Kidney epithelial cell (primary cell): Measurements from ENCODE around the gene ZCCHC18. TPM values are rescaled to one million over a fixed set of nuclear protein-coding genes. Genes with fewer than 3 reads are reported as not detected.
A peak's percentile ranks its signal among the peaks of the same experiment; 100 is the strongest.

Experiments used
- DNase-seq: peaks from one replicate; pipeline ENCODE4 v3.0.0-alpha.2; 2010; ENCODE audit warnings: low read depth
- H3K27me3 ChIP-seq: 2 replicates; pipeline ENCODE4 v1.6.0; 2011; ENCODE audit warnings: low read length; ENCODE audit not compliant: control insufficient read depth, insufficient read depth
- H3K36me3 ChIP-seq: 2 replicates; pipeline ENCODE4 v1.5.1; 2011; ENCODE audit warnings: low read length; ENCODE audit not compliant: control insufficient read depth, insufficient read depth
- H3K4me3 ChIP-seq: 2 replicates; pipeline ENCODE4 v1.5.1; 2011; ENCODE audit warnings: low read depth, mild to moderate bottlenecking, control low read depth, low read length
- CTCF ChIP-seq: IDR thresholded peaks from 2 replicates; pipeline ENCODE4 v1.5.1; 2011; ENCODE audit warnings: mild to moderate bottlenecking, moderate library complexity, low read length, control low read depth, inconsistent platforms; ENCODE audit not compliant: insufficient read depth, poor library complexity, severe bottlenecking
- total RNA-seq: library from RNA; depleted of rRNA; stranded (reverse); fragments of >200 nt; gene quantifications from 2 replicates; pipeline ENCODE4 v1.2.3, GENCODE V29; 2015

ZCCHC18 gene
- total RNA-seq, 1 donor from 2014 or later = 1.5 TPM

- H3K27me3 ChIP-seq = peaks cover 2% of the 10 kb centered on the region
- H3K36me3 ChIP-seq = no peaks in the 10 kb centered on the region
- no peak for DNase-seq
- no peak overlapping the region for H3K4me3 ChIP-seq
- TF ChIP-seq CTCF = no peak
These were observed 22.4 kb downstream of the ZCCHC18 start for GRCh38 chrX:104134583-104135261.

DNA sequence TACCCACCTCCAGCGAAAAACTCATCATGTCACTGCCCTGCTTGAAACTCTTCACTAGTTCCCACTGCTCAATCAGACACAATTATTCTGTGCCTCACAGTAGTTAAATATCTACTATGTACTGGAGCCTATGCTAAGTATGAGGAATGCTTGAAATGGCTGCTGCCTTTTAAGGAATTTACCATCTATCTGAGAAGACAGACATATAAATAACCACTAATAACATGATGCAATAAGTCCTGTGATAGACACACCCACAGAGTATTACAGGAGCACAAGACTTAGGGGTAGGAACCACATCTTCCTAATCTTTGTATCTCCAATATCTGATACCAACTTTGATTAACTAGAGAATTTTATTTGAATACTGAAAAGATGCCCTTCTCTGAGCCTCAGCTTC is 23.4 kb downstream of the ZCCHC18 start:
- Histone ChIP-seq H3K36me3 (no peaks in the 10 kb centered on the region), H3K27me3 (peaks cover 2% of the 10 kb centered on the region), H3K4me3 (no peak overlapping the region)
- no peak for TF ChIP-seq CTCF
- no peak for DNase-seq

DNA sequence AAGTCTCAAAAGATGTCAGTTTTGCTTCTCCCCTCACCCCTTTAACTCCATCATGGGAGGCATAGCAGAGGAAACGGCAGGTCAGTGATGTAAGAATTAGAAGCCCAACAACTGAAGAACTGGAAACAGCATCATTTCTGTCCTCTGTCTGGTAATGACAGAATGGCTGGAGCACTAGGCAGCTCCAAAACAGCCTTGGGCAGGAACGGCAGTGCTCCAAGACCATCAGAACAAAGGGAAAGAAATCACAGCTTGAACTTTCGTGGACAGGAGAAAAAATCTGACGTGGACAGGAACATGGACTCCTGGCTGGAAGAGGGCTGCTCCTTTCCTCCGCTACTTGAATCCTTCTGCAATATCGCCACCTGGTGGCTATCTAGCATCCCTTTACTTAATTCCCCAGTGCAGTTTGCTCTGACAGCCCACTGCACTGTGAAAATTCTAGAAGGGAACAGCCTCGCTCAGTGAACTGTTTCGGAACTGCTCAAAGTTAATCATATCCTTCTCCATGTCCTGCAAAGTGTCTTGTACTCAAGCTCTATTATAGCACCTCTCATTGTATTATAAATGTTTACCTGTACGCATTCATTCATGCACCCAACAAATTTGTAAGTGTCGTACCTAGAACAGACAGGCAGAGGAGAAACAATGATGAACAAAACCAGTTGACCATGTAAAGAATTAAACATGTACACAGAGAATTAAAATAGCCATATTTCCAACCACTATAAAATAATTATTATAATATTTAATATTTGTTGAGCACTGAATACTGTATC is 24.1 kb downstream of the ZCCHC18 start:
- no peaks in the 10 kb centered on the region for H3K36me3 ChIP-seq
- H3K27me3 ChIP-seq = peaks cover 2% of the 10 kb centered on the region
- peak; percentile 66 for TF ChIP-seq CTCF
- peak; percentile 56 for DNase-seq
- peak overlapping the region; percentile 37 for H3K4me3 ChIP-seq

DNA sequence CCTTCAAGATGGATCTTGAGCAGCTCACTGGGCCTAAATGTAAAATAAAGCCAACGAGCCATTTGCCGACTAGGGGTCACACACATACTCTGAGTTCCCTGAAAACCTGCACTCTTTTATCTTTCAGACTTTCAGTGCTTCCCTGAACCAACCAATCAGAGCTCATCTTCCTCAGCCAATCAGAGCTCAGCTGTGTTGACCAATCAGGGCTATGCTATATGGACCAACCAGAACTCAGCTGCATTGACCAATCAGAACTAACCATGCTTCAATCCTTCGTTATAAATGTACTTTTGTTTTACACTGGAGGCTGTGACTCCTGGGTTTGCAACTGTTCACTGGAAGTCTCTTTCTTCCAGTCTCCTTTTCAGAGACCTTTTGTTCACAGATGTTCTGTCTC is 25.2 kb downstream of the ZCCHC18 start:
- no peak for DNase-seq
- TF ChIP-seq CTCF = no peak
- Histone ChIP-seq H3K4me3 (no peak overlapping the region), H3K36me3 (no peaks in the 10 kb centered on the region), H3K27me3 (no peaks in the 10 kb centered on the region)

- no peaks in the 10 kb centered on the region for H3K27me3 ChIP-seq
- no peak for TF ChIP-seq CTCF
- no peak overlapping the region for H3K4me3 ChIP-seq
- H3K36me3 ChIP-seq = no peaks in the 10 kb centered on the region
- no peak for DNase-seq
These were observed 28.9 kb downstream of the ZCCHC18 start for GRCh38 chrX:104141087-104141760.
